Embryonic facial prominence (tissue), 1 donor: ENCODE data around the gene KCNMA1.

Experiments used
- DNase-seq: peaks from one replicate; pipeline ENCODE4 v3.0.0-alpha.2; 2016; ENCODE audit errors: extremely low spot score

Gene KCNMA1

DNA sequence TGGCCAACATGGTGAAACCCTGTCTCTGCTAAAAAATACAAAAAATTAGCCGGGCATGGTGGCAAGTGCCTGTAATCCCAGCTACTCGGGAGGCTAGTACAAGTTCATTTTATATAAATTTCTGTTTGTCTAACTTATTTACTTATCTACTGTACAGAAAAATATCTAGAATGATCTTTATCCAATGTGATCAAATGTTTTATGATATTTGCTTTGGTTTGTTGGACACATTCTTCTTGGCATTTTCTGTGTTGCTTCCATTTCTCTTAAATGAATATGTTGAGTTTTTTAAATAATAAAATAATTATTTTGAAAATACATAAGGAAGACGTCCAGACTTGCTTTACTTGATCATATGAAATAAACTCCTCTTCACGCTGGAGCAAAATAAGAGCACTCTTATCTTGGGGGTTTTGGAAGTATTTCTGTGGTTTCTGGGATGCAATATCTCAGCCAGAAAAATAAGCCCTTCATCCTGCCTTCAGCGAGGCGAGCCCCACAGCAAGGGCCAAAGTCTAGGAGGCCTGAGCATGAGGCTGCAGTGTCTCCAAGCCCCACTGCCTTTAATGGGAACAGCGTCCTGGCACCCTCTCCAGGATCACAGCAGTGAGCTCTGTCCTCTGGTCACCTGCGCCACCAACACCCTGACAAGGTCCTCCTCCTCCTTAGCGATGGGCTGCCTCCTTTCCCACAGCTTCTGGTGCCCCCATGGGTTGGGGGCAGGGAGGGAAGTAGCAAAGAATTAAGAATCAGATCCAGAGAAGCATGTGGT lies 480.2 kb downstream of the KCNMA1 start:
- DNase-seq = no peak

DNA sequence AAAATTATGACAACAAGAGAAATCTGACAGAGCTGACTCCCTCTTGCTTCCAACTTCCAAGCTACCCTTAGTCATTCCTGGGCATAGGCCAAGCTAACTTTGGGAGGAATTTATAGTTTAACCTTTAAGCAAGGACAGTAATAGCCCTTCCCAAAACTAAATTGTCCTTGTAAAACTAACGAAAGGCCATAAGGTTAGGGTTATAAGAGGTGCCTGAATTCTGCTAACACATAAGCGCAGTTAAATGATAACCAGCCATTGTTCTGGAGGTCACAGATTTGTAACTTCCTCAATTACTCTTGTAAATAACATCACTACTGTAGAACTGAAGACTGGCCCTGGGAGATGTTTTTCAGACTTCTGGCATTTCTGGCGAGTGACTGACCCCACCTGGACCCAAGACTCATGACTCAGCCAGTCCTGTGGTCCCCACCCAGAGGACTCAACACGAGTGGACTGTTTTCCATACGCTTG lies 481.2 kb downstream of the KCNMA1 start:
- DNase-seq = no peak

DNA sequence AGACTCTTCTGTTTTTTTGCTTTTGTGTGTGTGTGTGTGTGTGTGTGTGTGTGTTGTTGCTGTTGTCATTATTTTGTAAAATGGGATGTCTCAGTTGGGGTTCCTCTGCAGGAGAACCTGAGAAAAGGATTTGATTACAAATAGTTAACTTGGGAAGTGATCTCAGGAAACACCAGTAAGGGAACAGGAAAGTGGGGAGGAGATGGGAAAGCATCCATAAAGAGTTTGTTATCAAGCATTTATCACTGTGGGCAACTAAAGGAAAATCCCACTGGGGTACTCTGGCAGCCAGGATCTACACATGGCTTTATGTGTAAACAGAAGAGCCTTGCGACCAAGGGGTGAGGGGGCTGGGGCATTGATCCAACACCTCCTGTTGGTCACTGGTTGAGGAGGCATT lies 485.4 kb downstream of the KCNMA1 start:
- DNase-seq = no peak

DNA sequence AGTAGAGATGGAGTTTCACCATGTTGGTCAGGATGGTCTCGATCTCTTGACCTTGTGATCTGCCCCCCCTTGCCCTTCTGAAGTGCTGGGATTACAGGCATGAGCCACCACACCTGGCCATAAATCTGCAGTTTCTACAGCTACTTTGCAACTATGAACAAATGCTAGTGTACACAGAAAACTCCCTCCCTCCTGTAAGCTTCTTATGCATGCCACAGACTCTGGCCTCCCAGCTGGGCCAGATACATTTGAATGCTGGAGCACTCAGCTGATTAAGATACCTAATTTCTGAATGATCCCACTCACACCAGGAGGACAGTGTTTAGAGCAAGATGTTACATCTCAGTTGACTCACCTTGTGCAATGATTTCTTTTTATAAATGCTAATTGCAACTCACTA lies 486.2 kb downstream of the KCNMA1 start:
- no peak for DNase-seq

DNA sequence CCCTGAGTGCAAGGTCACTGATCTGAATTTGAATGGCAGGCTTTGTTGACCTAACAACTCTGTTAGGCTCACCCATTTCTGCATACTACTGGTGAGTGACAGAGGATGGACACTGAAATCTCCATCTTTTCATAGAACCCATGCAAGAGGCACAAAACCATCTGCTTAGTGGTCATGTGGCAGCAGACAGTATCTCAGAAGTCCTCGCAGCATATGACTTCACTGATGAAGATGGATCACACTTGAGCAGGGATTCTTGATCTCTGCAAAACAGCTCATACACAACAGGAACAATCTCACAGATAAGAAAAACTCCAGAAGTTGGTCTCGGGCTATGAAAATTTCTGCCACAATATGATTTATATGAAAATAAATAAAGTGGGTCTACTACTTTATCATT lies 487.9 kb downstream of the KCNMA1 start:
- no peak for DNase-seq

DNA sequence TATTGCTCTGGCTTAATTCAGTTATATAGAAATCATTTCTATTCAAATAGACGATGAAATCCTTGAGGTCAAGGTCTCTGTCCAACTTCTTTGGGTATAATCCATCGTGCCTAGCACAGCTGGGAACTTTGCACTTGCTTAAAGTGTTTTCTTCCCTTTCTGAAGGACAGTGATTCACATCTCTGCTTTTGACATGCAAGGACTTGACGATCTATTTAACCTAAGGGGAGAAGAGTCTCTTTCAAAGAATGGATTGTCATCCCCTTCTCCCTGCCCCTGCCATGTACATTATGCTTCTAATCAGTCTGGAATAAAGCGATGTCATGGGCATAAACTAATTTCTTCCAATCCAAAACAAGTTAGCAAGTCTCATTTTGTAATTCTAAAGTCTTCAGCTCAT lies 488.6 kb downstream of the KCNMA1 start:
- DNase-seq = no peak

DNA sequence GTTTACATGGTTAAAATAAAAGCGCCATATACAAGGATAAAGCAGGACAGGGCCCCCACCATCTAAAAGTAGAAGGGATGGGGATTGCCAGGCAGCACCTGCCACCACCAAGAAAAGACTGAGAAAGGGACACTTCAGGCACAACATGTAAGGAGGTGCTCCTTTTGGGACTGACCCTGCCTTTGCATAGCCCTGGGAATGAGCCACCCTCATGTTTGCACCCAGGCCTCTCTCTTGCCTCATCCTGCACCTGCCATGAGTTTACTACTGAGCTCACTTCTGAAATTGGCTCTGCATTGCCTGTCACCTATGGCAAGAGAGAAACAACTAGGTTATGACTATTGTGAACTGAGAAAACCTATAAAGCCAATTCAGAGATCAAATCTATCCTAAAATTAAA lies 489.7 kb downstream of the KCNMA1 start:
- DNase-seq = no peak

DNA sequence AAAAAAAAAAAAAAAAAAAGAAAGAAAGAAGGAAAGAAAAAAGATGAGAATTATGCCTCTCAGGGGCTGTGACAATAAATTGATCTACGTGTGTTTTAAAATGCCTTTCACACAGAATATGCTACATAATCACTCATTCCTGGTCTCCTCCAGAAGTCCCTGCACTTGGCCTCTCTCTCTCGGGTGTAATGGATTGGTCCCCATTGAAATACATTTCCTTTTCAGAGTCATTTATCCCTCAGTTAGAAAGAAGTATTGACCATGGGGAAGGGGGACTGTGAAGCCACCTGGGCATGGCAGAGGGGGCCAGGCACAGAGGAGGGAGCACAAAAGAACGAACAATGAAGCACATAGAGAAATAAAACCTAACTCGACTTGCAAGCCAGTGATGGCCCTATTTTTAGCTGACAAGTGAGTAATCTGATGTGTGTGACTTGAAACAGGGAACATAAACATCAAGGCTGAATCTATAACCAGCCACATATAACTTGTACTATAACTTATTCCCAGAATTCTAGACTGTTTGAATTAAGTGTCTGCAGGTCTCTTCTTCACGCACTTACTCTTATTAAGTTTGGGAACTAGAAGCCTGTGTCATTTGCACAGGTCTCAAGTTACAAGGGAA lies 490.8 kb downstream of the KCNMA1 start:
- DNase-seq = no peak

DNA sequence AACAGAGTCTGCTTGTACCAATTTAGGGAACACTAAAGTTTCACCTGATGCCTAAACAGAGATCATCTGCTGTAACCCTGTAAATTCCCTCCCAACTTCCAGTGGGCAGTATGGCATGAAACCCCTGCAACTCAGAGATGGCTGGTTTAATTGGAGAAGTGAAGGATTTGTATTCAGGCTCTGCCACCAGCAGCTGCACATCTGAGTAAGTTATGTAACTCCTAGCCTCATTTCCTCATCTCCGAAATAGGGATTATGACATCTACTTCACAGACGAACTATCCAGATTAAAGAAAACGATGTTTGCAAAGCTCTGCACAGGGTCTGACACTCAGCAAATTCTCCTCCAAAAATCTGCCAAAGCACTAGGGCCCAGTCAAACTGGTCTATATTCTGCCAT lies 493.0 kb downstream of the KCNMA1 start:
- no peak for DNase-seq

DNA sequence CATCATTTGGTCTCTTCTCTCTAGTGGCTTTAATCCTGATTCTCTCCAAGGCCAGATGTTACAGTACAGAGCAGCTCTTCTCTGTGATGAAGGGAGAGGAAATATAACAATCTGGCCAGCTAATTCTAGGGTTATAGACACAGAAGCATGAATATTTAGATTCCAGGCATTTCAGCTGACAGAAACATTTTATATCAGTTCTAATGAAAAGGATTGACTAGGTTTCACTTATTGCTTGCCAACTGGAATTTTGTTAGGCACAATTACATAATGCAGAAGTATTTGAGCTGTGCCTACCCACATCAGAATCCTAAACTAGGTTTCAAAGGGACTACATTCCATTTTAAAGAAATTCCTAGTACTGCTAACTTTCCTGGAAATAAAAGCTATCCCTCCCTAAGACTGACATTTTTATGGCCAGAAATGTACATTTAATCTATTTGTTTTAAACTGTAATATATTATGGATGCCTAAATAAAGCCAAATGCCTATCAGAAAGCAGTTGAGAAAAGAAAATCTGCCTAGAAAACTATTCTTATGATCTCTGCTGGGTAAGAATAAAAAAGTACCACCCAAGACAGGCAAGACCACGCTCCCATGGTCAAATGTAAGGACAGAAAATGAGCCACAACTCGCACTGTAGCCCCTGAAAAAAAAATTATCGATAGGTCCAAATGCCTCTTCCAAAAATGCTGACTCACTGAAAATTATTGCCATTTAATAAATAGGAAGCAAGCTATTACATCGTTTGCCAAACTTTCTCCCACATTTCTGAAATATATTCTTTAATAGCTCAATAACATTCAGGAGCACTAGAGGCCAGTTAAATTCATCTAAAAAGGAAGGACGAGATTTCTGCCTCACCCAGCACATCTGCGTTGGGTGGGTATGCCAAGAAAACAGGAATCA lies 498.1 kb downstream of the KCNMA1 start:
- DNase-seq = no peak

DNA sequence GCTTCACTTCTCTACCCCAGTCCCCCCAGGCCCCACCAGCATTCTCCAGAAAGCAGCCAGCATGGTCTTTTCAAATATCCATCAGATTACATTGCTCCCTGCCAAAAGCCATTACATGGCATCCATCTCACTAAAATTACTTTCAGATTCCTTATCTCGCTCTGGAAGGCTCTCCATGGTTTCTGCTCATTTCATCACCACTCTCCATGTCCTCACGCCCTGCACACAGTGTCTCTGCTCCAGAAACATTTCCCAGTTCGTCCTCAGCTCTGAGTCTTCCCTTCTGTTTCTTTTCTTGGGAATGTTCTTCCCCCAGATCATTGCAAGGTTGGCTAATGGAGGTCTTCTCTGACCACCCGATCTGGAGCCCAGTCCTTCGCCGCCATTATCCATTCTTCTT lies 499.1 kb downstream of the KCNMA1 start:
- DNase-seq = no peak

DNA sequence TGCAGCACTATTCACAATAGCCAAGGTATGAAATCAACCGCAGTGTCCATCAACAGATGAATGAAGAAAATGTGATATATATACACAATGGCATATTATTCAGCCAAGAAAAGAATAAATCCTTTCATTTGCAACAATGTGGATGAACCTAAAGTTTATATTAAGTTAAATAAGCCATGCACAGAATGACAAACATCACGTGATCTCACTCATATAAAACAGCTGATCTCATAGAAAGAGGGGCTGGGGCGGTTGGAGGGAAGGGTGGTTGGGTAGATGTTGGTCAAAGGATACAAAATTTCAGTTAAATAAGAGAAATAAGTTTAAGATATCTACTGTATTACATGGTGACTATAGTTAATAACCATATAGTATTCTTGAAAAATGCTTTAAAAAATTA lies 502.1 kb downstream of the KCNMA1 start:
- no peak for DNase-seq

DNA sequence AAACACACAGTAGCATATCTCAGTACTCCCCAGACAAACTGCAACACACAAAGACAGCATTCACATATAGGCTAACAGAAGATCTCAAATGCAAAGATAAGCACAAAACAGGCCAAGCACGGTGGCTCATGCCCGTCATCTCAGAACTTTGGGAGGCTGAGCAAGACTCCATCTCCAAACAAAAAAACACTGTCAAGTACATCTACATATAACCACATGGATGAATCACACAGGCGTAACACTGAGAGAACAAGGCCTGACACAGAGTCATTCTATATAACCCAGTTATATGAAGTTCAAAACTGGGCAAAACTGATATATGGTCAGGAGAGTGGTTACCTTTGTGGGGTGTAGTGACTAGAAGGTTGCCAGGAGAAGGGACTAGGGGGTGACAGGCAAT lies 506.4 kb downstream of the KCNMA1 start:
- no peak for DNase-seq

DNA sequence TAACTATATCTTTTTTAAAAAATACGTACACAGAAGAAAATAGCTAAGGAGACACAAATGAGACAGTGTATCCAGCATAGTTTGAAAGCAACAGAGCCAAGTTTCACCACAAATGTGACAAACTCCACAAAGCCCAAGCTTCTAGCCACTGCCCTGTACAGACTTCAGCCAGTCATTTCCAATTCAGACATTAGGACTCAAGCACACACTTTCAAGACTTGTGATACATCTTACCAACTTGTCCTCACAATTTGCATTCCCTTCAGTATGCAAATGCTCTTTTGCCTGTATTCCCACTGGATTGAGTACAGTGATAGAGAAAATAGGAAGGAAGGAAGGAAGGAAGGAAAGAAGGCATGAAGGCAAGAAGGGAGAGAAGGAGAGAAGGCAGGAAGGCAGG lies 510.4 kb downstream of the KCNMA1 start:
- no peak for DNase-seq

DNA sequence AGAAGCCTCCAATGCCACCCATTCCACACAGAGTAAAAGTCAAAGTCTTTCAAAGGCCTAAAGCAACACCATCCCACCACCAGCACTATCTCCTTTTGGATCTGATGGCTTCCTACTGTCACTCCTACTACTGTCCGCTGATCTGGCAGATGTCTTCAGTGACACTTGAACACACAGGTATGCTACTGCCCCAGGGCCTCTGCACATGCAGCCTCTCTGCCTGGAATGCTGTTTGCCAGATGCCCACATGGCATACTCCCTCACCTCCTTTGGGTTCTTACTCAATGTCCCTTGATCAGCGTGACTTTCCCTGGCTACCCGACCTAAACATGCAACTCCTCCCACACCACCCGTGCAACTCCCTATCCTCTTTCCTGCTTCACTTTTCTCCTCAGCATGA lies 512.4 kb downstream of the KCNMA1 start:
- no peak for DNase-seq

DNA sequence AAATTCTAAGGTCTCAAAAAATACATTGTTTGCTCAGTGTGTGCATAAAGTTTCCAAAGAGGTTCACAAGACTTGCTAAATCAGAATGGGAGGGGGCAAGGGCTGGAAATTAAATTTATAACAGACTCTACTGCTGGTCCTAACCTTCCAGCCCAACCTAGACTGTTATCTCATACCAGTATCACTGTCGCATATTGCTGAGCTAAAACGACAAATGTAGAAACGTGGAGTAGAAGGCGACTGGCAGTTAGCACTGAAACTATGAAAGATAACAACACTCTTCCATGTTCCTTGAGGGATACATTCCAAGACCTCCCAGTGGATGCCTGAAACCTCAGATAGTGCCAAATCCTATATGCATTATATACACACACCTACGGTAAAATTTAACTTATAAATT lies 514.3 kb downstream of the KCNMA1 start:
- DNase-seq = no peak

DNA sequence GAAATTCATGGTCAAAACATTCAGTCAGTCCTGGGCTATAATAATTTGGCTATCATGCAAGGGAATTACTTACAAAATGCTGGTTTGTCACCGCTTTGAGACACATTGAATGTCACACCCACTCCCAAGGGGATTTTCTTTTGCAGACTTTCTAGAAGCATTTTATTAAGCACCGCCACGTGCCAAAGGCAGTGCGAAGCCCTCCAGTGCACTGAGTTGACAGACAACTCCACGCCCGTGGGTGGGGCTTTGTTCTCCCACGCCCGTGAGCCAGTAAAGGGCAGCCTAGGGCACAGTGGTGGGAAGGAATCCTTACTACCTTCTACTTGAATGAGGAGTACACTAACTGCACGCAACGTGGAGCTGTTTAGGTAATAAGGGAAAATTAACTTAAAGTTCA lies 515.8 kb downstream of the KCNMA1 start:
- DNase-seq = no peak

DNA sequence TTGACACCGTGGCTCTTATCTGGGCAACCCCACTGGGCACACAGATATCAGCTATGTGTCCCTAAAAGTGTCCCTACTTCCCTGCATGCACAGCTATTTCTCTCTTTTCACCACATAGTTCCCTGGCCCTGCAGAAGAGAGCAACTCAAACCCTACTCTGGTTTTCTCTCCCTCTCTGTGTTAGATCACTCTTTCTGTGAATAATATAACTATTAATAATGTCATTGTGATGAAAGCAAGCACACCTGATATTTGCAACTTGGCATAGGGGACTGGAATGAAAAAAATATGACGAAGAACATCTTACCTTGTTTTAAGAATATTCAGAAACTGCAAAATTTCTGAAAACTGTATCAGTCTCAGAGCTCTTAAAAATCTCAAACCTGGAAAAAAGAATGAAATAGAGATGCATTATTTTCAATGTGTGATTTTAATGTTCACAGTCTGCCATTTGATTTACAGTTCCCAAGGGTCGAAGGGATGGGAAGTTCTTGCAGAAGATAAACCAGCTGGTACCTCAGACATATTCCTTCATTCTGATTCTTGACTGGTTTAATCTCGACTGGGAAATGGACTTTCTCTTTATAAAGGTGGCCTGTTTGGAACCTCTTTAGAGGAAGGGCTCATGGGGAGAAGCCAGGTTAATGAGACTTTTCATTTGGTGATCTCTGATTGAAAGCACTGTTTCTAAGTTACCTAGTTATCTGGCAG lies 516.8 kb downstream of the KCNMA1 start:
- no peak for DNase-seq

DNA sequence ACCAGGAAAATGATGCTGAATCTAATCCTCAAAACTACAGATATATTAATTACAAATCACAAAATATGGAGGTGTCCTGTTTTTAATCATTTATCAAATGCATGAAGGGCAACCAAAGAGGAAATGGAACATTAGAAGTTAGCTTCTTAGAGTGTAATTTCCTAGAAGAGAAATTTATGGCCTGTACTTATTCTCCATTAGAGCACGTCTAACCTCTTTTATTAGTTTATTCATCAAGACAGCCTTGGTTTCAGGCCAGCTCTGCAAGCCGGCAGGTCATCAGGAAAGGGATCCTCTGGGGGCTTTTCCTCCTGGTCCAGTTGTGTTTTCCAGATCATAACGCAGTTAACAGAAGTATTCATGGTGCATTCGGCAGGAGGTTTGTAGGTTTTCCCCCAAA lies 517.6 kb downstream of the KCNMA1 start:
- no peak for DNase-seq

DNA sequence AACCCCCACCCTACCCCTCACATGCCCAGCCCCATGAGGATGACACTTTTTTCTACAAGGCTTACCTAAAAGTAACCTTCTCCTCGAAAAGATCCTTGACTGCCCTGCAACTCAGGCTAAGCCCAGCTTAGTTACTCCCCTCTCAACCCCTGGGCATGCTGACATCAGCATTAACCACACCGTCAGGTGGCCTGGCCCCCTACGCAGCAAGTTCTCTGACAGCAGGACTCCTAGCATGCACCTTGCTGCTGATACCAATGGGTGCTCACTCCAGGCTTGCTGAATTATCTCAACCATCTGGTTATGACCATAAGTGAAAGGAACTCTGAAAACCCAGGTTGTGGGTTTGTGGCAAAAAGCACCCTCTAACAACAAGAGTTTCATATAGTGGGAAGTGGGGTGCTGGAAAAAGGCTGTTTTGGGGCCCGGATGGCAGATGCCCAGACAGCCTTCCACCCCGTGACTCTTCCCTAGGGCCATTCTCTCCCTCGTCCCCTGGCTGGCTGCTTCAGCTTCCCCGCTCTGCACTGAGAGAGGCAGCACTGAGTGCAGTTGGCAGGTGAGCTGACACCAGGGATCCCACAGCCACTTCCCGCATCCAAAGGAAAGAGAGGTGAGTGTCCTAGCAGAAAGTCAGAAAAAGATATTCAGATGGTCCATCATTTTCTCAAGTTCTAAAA lies 518.9 kb downstream of the KCNMA1 start:
- no peak for DNase-seq

DNA sequence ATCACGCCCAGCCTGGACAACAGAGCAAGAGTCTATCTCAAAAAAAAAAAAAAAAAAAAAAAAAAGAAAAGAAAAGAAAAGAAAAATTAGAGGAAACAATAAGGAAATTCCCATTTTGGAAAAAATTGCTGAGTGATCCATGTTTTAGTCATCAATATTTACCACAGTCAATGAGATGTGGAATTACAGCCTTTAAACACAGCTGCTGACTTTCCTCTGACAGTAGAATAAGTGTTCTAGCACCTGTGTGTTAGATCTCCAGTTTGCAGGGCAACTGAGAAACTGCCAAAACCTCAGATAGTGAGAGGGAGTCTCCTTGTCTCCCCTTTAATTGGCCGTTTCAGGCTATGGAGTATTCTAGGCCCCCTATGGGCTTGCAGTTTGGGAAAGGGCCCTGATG lies 520.1 kb downstream of the KCNMA1 start:
- DNase-seq = no peak
